ENCODE measurements around the gene TLK1. TPM values are rescaled to one million over a fixed set of nuclear protein-coding genes. Genes with fewer than 3 reads are reported as not detected.

TLK1 gene
- total and polyA plus RNA-seq, 10 of the 15 experiments (the other 5 are each of a cell fraction or from before 2014, with no cell fraction given) = 25.1 to 126 (median 57.3) TPM

GRCh38 chr2:171150694-171151285 is 9.9 kb downstream of the TLK1 start:
- 94% methylated on average over 9 of the region's 9 CpGs for WGBS (ENCODE audit: insufficient coverage, insufficient replicate concordance, low lambda C conversion rate, missing lambda C conversion rate)
- DNase-seq (ENCODE audit: low read depth, low spot score) = no peak
- peaks cover 16% of the 10 kb centered on the region for H3K4me1 ChIP-seq (ENCODE audit: control insufficient read depth, insufficient read depth, low read length)
- FAIRE-seq = no peak
- H3K27ac ChIP-seq (ENCODE audit: control insufficient read depth, insufficient read depth) = no peak overlapping the region
- RAD21 ChIA-PET (ENCODE audit: unreplicated experiment) = interaction anchor here (1.4 to 2.1 kb wide), 2 partner anchors 8 to 13 kb away, joined by 6 to 7 read pairs; no protein-coding TSS in a partner anchor
- H4K20me1 ChIP-seq (ENCODE audit: control insufficient read depth, insufficient read depth) = peaks cover 9% of the 10 kb centered on the region
- H3K4me3 ChIP-seq = no peak overlapping the region; the same call in 1 of the 2 replicates
- no peak overlapping the region for H3K9ac ChIP-seq (ENCODE audit: control insufficient read depth, insufficient read depth, low read length)
- H3K9me3 ChIP-seq (replicated peaks; ENCODE audit: control insufficient read depth, insufficient read depth, low read length) = no peaks in the 10 kb centered on the region; the same call in 2 of the 3 replicates
- CTCF ChIA-PET = interaction anchor here (0.7 to 0.8 kb wide), 2 partner anchors 197 to 266 kb away, joined by 3 read pairs; no protein-coding TSS in a partner anchor
- SMC1A ChIA-PET (ENCODE audit: uncharacterized antibody, unreplicated experiment) = interaction anchor here (0.7 to 1.9 kb wide), 7 partner anchors 8 to 64 kb away, joined by 3 to 7 read pairs (median 6); no protein-coding TSS in a partner anchor
- no TSS peak for BruUV-seq (replicated peaks)
- intact Hi-C loops (cut with micrococcal nuclease; ENCODE audit: unreplicated experiment) = loop anchor here (10.0 kb wide), 1 partner anchor 374 kb away; the partner anchor contains the start of gene CYBRD1
- H3K36me3 ChIP-seq (ENCODE audit: control insufficient read depth in 2 of 2, insufficient read depth in 2 of 2, low read length in 1 of 2) = peaks cover 0 to 2% of the 10 kb centered on the region in 2 experiments; a peak in 2 of 4 replicates
- POLR2A ChIA-PET = interaction anchor here (1.1 to 1.4 kb wide), 3 partner anchors 9 to 14 kb away, joined by 3 to 6 read pairs (median 4); partner anchors contain the start of gene TLK1
- ATAC-seq = no peak
- H2AFZ ChIP-seq (ENCODE audit: control insufficient read depth, low read depth, low read length) = no peak overlapping the region
- TF ChIP-seq ZNF622 (IDR thresholded peaks at IDR 0.05) (no peak), E2F4 (IDR thresholded peaks at IDR 0.05; ENCODE audit: low read depth, low read length) (no peak), IKZF2 (IDR thresholded peaks at IDR 0.05) (0 out of 4 replicates have a peak, but pooled peaks of 1 of the 2 experiments have one; percentile 2), MXI1 (IDR thresholded peaks at IDR 0.05; ENCODE audit: low read depth, low read length) (no peak), POU2F2 (IDR thresholded peaks at IDR 0.05; ENCODE audit: borderline replicate concordance, low read depth, low read length) (no peak), NR2C1 (IDR thresholded peaks at IDR 0.05) (no peak), POLR2AphosphoS2 (IDR thresholded peaks at IDR 0.05; ENCODE audit: low read depth, low read length) (no peak), SREBF2 (IDR thresholded peaks at IDR 0.05; ENCODE audit: low read length) (no peak), EP300 (IDR thresholded peaks at IDR 0.05; ENCODE audit: borderline replicate concordance in 1 of 2, control insufficient read depth in 1 of 2, low read depth in 2 of 2, low read length in 2 of 2) (no peak)
- H3K79me2 ChIP-seq (ENCODE audit: control insufficient read depth, insufficient read depth, low read length) = peaks cover 97% of the 10 kb centered on the region
- H3K27me3 ChIP-seq (replicated peaks in 1 of 2; ENCODE audit: control insufficient read depth in 2 of 2, insufficient read depth in 2 of 2, low read length in 1 of 2) = no peaks in the 10 kb centered on the region
- in situ Hi-C loops (cut with MboI) = no loop called here
- no peak overlapping the region for H3K4me2 ChIP-seq (ENCODE audit: control insufficient read depth, insufficient read depth)
